HEK293T (cell line): ENCODE results near the gene LRMDA.

ENCODE experiments used
- ARNT ChIP-seq: fragments of 450-650 bp; IDR thresholded peaks from 2 replicates; pipeline ENCODE4 v1.6.1; 2017; ENCODE audit warnings: mild to moderate bottlenecking
- BHLHE40 ChIP-seq: fragments of 450-650 bp; IDR thresholded peaks from 2 replicates; pipeline ENCODE4 v1.6.1; 2016; ENCODE audit warnings: mild to moderate bottlenecking, moderate library complexity, borderline replicate concordance
- ELF4 ChIP-seq: fragments of 450-650 bp; IDR thresholded peaks from 2 replicates; pipeline ENCODE4 v1.6.1; 2017; ENCODE audit warnings: antibody characterized with exemption
- HDGF ChIP-seq: fragments of 450-650 bp; IDR thresholded peaks from 2 replicates; pipeline ENCODE4 v1.6.1; 2017; ENCODE audit warnings: antibody characterized with exemption, borderline replicate concordance
- PKNOX1 ChIP-seq: fragments of 450-650 bp; IDR thresholded peaks from 2 replicates; pipeline ENCODE4 v1.6.1; 2016
- SP1 ChIP-seq: fragments of 450-650 bp; IDR thresholded peaks from 2 replicates; pipeline ENCODE4 v1.6.1; 2017
- TARDBP ChIP-seq: fragments of 450-650 bp; IDR thresholded peaks from 2 replicates; pipeline ENCODE4 v1.6.1; 2016

GRCh38 chr10:76466836-76467503 is 1035.5 kb downstream of the LRMDA start:
- no peak for TF ChIP-seq PKNOX1
- TF ChIP-seq SP1, result no peak
- TF ChIP-seq TARDBP, result no peak
- TF ChIP-seq ARNT, result no peak
- no peak for TF ChIP-seq BHLHE40
- TF ChIP-seq ELF4, result no peak
- no peak for TF ChIP-seq HDGF
